SK-N-SH (cell line): ENCODE data around the gene CA5B. TPM values are rescaled to one million over a fixed set of nuclear protein-coding genes. Genes with fewer than 3 reads are reported as not detected.

ENCODE experiments used
- CTCF ChIA-PET: fragments of 300-600, 350-600 bp; formaldehyde crosslinking; extraction: SDS; loops from one replicate; lab custom pipeline; 2021; lab: Yijun Ruan, JAX
- POLR2A ChIA-PET: fragments of 350-600 bp; sonication (Branson Sonifier 250); formaldehyde crosslinking; extraction: SDS; loops from one replicate; lab custom pipeline; 2020; ENCODE audit warnings: antibody characterized with exemption, inconsistent platforms; lab: Yijun Ruan, JAX
- DNase-seq: peaks from one replicate; pipeline ENCODE4 v3.0.0; 2012
- H2AFZ ChIP-seq: fragments of 200-600 bp; sonication (generic); 2 replicates; pipeline ENCODE4 v1.8.1; 2016; ENCODE audit warnings: antibody characterized with exemption, mild to moderate bottlenecking, low read depth
- H3F3A ChIP-seq: fragments of 200-600 bp; sonication (generic); replicated peaks from 2 replicates; pipeline ENCODE3; 2016; ENCODE audit warnings: antibody characterized with exemption, mild to moderate bottlenecking; ENCODE audit not compliant: insufficient read depth
- H3K27ac ChIP-seq, 2 experiments: fragments of 200-500 bp in 1 of 2; fragments of 200-600 bp in 1 of 2; sonication (Bioruptor generic) in 1 of 2; sonication (generic), shearing (Covaris generic) in 1 of 2; 2 replicates each; pipeline versions ENCODE4 v1.5.1 to v1.6.1; 2014 to 2016; ENCODE audit warnings: low read depth in 2 of 2, inconsistent platforms in 1 of 2, low read length in 1 of 2, mild to moderate bottlenecking in 1 of 2, mixed read lengths in 1 of 2
- H3K27me3 ChIP-seq: fragments of 200-600 bp; sonication (generic), shearing (Covaris generic); 2 replicates; pipeline ENCODE4 v1.6.1; 2016; ENCODE audit warnings: mixed run types; ENCODE audit not compliant: insufficient read depth
- H3K36me3 ChIP-seq, 2 experiments: fragments of 200-500 bp in 1 of 2; fragments of 200-600 bp in 1 of 2; sonication (Bioruptor generic) in 1 of 2; sonication (generic) in 1 of 2; replicated peaks in 1 of 2; 2 replicates each; pipeline versions ENCODE3 to v1.5.1; 2014 to 2016; ENCODE audit warnings: low read length in 1 of 2, mild to moderate bottlenecking in 1 of 2; ENCODE audit not compliant: insufficient read depth in 2 of 2, control insufficient read depth in 1 of 2
- H3K4me1 ChIP-seq, 2 experiments: fragments of 200-500 bp in 1 of 2; fragments of 200-600 bp in 1 of 2; sonication (Bioruptor generic) in 1 of 2; sonication (generic), shearing (Covaris generic) in 1 of 2; 2 replicates each; pipeline versions ENCODE4 v1.5.1 to v1.6.1; 2014 to 2016; ENCODE audit warnings: low read depth in 1 of 2, low read length in 1 of 2, mixed run types in 1 of 2; ENCODE audit not compliant: insufficient read depth in 2 of 2, control insufficient read depth in 1 of 2
- H3K4me2 ChIP-seq: fragments of 200-600 bp; sonication (generic), shearing (Covaris generic); 2 replicates; pipeline ENCODE4 v1.6.1; 2017; ENCODE audit warnings: mixed run types
- H3K4me3 ChIP-seq, 2 experiments: fragments of 200-500 bp in 1 of 2; fragments of 200-600 bp in 1 of 2; sonication (Bioruptor generic) in 1 of 2; sonication (generic), shearing (Covaris generic) in 1 of 2; 2 replicates each; pipeline versions ENCODE4 v1.5.1 to v1.8.1; 2014 to 2016; ENCODE audit warnings: low read depth in 2 of 2, inconsistent platforms in 1 of 2, low read length in 1 of 2, mild to moderate bottlenecking in 1 of 2, mixed read lengths in 1 of 2, moderate library complexity in 1 of 2
- H3K79me2 ChIP-seq: fragments of 200-600 bp; sonication (generic); 2 replicates; pipeline ENCODE4 v1.8.1; 2017; ENCODE audit warnings: mild to moderate bottlenecking; ENCODE audit not compliant: insufficient read depth
- H3K9ac ChIP-seq: fragments of 200-600 bp; sonication (generic); 2 replicates; pipeline ENCODE4 v1.6.1; 2017; ENCODE audit warnings: mixed run types
- H3K9me2 ChIP-seq: fragments of 200-600 bp; sonication (generic); 2 replicates; pipeline ENCODE4 v1.6.1; 2017; ENCODE audit warnings: mixed run types
- H3K9me3 ChIP-seq: fragments of 200-600 bp; sonication (generic); 2 replicates; pipeline ENCODE4 v1.6.1; 2017; ENCODE audit warnings: mixed run types, mild to moderate bottlenecking, moderate library complexity
- H4K20me1 ChIP-seq: fragments of 200-600 bp; sonication (generic); 2 replicates; pipeline ENCODE4 v1.6.1; 2017; ENCODE audit warnings: mild to moderate bottlenecking, mixed run types; ENCODE audit not compliant: insufficient read depth
- CTCF ChIP-seq: fragments of 200-600 bp; sonication (generic); IDR thresholded peaks from 2 replicates; pipeline ENCODE4 v1.6.1; 2017; ENCODE audit warnings: antibody characterized with exemption, mild to moderate bottlenecking, moderate library complexity
- FOXJ3 ChIP-seq: sonication (generic); formaldehyde crosslinking; IDR thresholded peaks from 2 replicates; pipeline ENCODE4 v1.5.1; 2020; ENCODE audit warnings: mild to moderate bottlenecking, missing genetic modification reagents
- IRF3 ChIP-seq: fragments of 150-350 bp; IDR thresholded peaks from 2 replicates; pipeline ENCODE4 v1.6.1; 2016; ENCODE audit warnings: mild to moderate bottlenecking, low read depth, low read length
- MEF2A ChIP-seq: IDR thresholded peaks from 2 replicates; pipeline ENCODE4 v1.4.0; 2012; ENCODE audit warnings: low read depth, borderline replicate concordance
- PBX3 ChIP-seq: IDR thresholded peaks from 2 replicates; pipeline ENCODE4; 2012
- POLR2AphosphoS5 ChIP-seq: IDR thresholded peaks from 2 replicates; pipeline ENCODE4 v1.6.1; 2012; ENCODE audit warnings: low read depth, low read length
- REST ChIP-seq: IDR thresholded peaks from 2 replicates; pipeline ENCODE4 v1.6.1; 2012; ENCODE audit warnings: mild to moderate bottlenecking, low read depth, low read length, moderate library complexity
- RFX5 ChIP-seq: IDR thresholded peaks from 2 replicates; pipeline ENCODE4 v1.6.1; 2012; ENCODE audit warnings: mild to moderate bottlenecking, improper control_type of control experiment, low read length
- TAF1 ChIP-seq: IDR thresholded peaks from 2 replicates; pipeline ENCODE4 v1.6.1; 2012; ENCODE audit warnings: low read depth, mild to moderate bottlenecking, low read length, moderate library complexity, borderline replicate concordance
- TCF12 ChIP-seq: IDR thresholded peaks from 2 replicates; pipeline ENCODE4 v1.4.0; 2012
- USF1 ChIP-seq: IDR thresholded peaks from 2 replicates; pipeline ENCODE4 v1.4.0; 2012; ENCODE audit warnings: low read depth, borderline replicate concordance
- USF2 ChIP-seq: fragments of 150-350 bp; IDR thresholded peaks from 2 replicates; pipeline ENCODE4 v1.6.1; 2017; ENCODE audit warnings: antibody characterized with exemption, low read length, low read depth, borderline replicate concordance
- WGBS: methylation state at CpG from one replicate; pipeline ENCODE4 v1.1.6; 2017; ENCODE audit warnings: low lambda C conversion rate; 5-methylcytosine and 5-hydroxymethylcytosine counted together
- polyA plus RNA-seq, 3 experiments: library from polyadenylated mRNA; depleted of rRNA; stranded (reverse); fragments of >200 nt; gene quantifications; 2 replicates each; pipeline ENCODE4 v1.2.3, GENCODE V29; 2012

The CA5B gene
- polyA plus RNA-seq, 1 of the 3 experiments (the other 2 are of a cell fraction), result 4.4 TPM

- no peaks in the 10 kb centered on the region for H3F3A ChIP-seq
- H3K79me2 ChIP-seq, result no peaks in the 10 kb centered on the region
- TF ChIP-seq TCF12 (no peak), USF2 (no peak), RFX5 (no peak), POLR2AphosphoS5 (no peak)
- TF ChIP-seq, all 33 proteins: peak for 0
- Histone ChIP-seq H3K9ac (no peak overlapping the region), H2AFZ (no peak overlapping the region), H3K4me2 (no peak overlapping the region), H3K4me1 (no peaks in the 10 kb centered on the region), H3K36me3 (peaks cover 61 to 71% of the 10 kb centered on the region in 2 experiments), H3K27ac (no peak overlapping the region), H3K27me3 (no peaks in the 10 kb centered on the region), H3K9me2 (no peaks in the 10 kb centered on the region), H4K20me1 (no peaks in the 10 kb centered on the region), H3K9me3 (no peaks in the 10 kb centered on the region), H3K4me3 (no peak overlapping the region)
- ChIA-PET POLR2A (no interaction called here), CTCF (no interaction called here)
- WGBS, result 97% methylated on average over 23 of the region's 23 CpGs
- DNase-seq, result no peak
Measured at GRCh38 chrX:15822922-15823321, 84.9 kb downstream of the CA5B start.

- Histone ChIP-seq H3K27me3 (no peaks in the 10 kb centered on the region), H3K79me2 (no peaks in the 10 kb centered on the region), H4K20me1 (no peaks in the 10 kb centered on the region), H3K9ac (no peak overlapping the region), H3K9me2 (no peaks in the 10 kb centered on the region), H3F3A (peaks cover 5% of the 10 kb centered on the region), H3K27ac (no peak overlapping the region), H3K4me2 (no peak overlapping the region), H2AFZ (no peak overlapping the region), H3K36me3 (peaks cover 59 to 62% of the 10 kb centered on the region in 2 experiments), H3K4me1 (no peaks in the 10 kb centered on the region), H3K4me3 (no peak overlapping the region), H3K9me3 (no peaks in the 10 kb centered on the region)
- no peak for DNase-seq
- POLR2A ChIA-PET, result no interaction called here
- TF ChIP-seq MEF2A, result no peak
- TF ChIP-seq FOXJ3 (CRISPR knock-in tag), result no peak
- TF ChIP-seq USF1, result no peak
- TF ChIP-seq TAF1, result no peak
- no peak for TF ChIP-seq REST
- TF ChIP-seq USF2, result no peak
- TF ChIP-seq PBX3, result no peak
- TF ChIP-seq CTCF, result no peak
- no peak for TF ChIP-seq IRF3
- CTCF ChIA-PET, result interaction anchor here (1.8 kb wide), 1 partner anchor 10 kb away, joined by 5 read pairs; no protein-coding TSS in a partner anchor
- WGBS, result 93% methylated on average over 5 of the region's 5 CpGs
Measured at GRCh38 chrX:15825936-15826335, 87.9 kb downstream of the CA5B start.
